ENCODE measurements around the gene OR12D1.

OR12D1 gene

GRCh38 chr6:29461021-29461814, 46.5 kb downstream of the OR12D1 start:
- Histone ChIP-seq H3K9ac (ENCODE audit: low read length) (no peak overlapping the region), H4K20me1 (ENCODE audit: low read depth, low read length) (no peaks in the 10 kb centered on the region), H3K27me3 (ENCODE audit: low read length) (no peaks in the 10 kb centered on the region), H3K27ac (ENCODE audit: low read depth, low read length) (no peak overlapping the region), H3K4me2 (ENCODE audit: low read depth, low read length, poor library complexity, severe bottlenecking) (no peak overlapping the region), H3K9me3 (ENCODE audit: insufficient read depth, low read length) (no peaks in the 10 kb centered on the region), H3K79me2 (ENCODE audit: insufficient read depth, low read length) (no peaks in the 10 kb centered on the region), H3K4me3 (ENCODE audit: insufficient read depth, low read length, poor library complexity, severe bottlenecking) (no peak overlapping the region), H3K36me3 (ENCODE audit: low read length) (no peaks in the 10 kb centered on the region), H3K9me2 (replicated peaks; ENCODE audit: insufficient read depth, low read length) (0 out of 2 replicates have a peak, but pooled peaks cover 3% of the 10 kb centered on the region), H3F3A (ENCODE audit: insufficient read depth) (no peaks in the 10 kb centered on the region), H2AFZ (ENCODE audit: low read depth, low read length, severe bottlenecking) (no peak overlapping the region)
- TF ChIP-seq CTCF (IDR thresholded peaks at IDR 0.05; ENCODE audit: insufficient read depth, low read length, poor library complexity, severe bottlenecking), result no peak
- TF ChIP-seq EZH2phosphoT487 (conservative IDR thresholded peaks at IDR 0.05; ENCODE audit: low read length), result no peak

- H2AFZ ChIP-seq (ENCODE audit: low read depth, low read length, severe bottlenecking), result no peak overlapping the region
- no peak overlapping the region for H3K4me3 ChIP-seq (ENCODE audit: insufficient read depth, low read length, poor library complexity, severe bottlenecking)
- no peaks in the 10 kb centered on the region for H4K20me1 ChIP-seq (ENCODE audit: low read depth, low read length)
- TF ChIP-seq CTCF (IDR thresholded peaks at IDR 0.05; ENCODE audit: insufficient read depth, low read length, poor library complexity, severe bottlenecking) (no peak), EZH2phosphoT487 (conservative IDR thresholded peaks at IDR 0.05; ENCODE audit: low read length) (no peak)
- H3K9ac ChIP-seq (ENCODE audit: low read length), result no peak overlapping the region
- H3K27me3 ChIP-seq (ENCODE audit: low read length), result no peaks in the 10 kb centered on the region
- H3F3A ChIP-seq (ENCODE audit: insufficient read depth), result no peaks in the 10 kb centered on the region
- no peak overlapping the region for H3K27ac ChIP-seq (ENCODE audit: low read depth, low read length)
- no peaks in the 10 kb centered on the region for H3K36me3 ChIP-seq (ENCODE audit: low read length)
- no peaks in the 10 kb centered on the region for H3K79me2 ChIP-seq (ENCODE audit: insufficient read depth, low read length)
- H3K4me2 ChIP-seq (ENCODE audit: low read depth, low read length, poor library complexity, severe bottlenecking), result no peak overlapping the region
- H3K9me2 ChIP-seq (replicated peaks; ENCODE audit: insufficient read depth, low read length), result 0 out of 2 replicates have a peak, but pooled peaks cover 3% of the 10 kb centered on the region
- H3K9me3 ChIP-seq (ENCODE audit: insufficient read depth, low read length), result no peaks in the 10 kb centered on the region
These were observed 47.3 kb downstream of the OR12D1 start for GRCh38 chr6:29462022-29462421.

GRCh38 chr6:29465279-29465678, 50.6 kb downstream of the OR12D1 start:
- no peaks in the 10 kb centered on the region for H3F3A ChIP-seq (ENCODE audit: insufficient read depth)
- no peaks in the 10 kb centered on the region for H3K79me2 ChIP-seq (ENCODE audit: insufficient read depth, low read length)
- no peak overlapping the region for H3K27ac ChIP-seq (ENCODE audit: low read depth, low read length)
- no peaks in the 10 kb centered on the region for H3K9me3 ChIP-seq (ENCODE audit: insufficient read depth, low read length)
- no peak for TF ChIP-seq EZH2phosphoT487 (conservative IDR thresholded peaks at IDR 0.05; ENCODE audit: low read length)
- no peak for TF ChIP-seq CTCF (IDR thresholded peaks at IDR 0.05; ENCODE audit: insufficient read depth, low read length, poor library complexity, severe bottlenecking)
- H3K36me3 ChIP-seq (ENCODE audit: low read length), result no peaks in the 10 kb centered on the region
- no peaks in the 10 kb centered on the region for H3K27me3 ChIP-seq (ENCODE audit: low read length)
- no peaks in the 10 kb centered on the region for H4K20me1 ChIP-seq (ENCODE audit: low read depth, low read length)
- H2AFZ ChIP-seq (ENCODE audit: low read depth, low read length, severe bottlenecking), result no peak overlapping the region
- no peak overlapping the region for H3K4me2 ChIP-seq (ENCODE audit: low read depth, low read length, poor library complexity, severe bottlenecking)
- H3K4me3 ChIP-seq (ENCODE audit: insufficient read depth, low read length, poor library complexity, severe bottlenecking), result no peak overlapping the region
- 0 out of 2 replicates have a peak, but pooled peaks cover 3% of the 10 kb centered on the region for H3K9me2 ChIP-seq (replicated peaks; ENCODE audit: insufficient read depth, low read length)
- H3K9ac ChIP-seq (ENCODE audit: low read length), result no peak overlapping the region

Data from SU-DHL-6 (cell line).